WTC11 (cell line): ENCODE results near the gene HERC2. TPM values are rescaled to one million over a fixed set of nuclear protein-coding genes. Genes with fewer than 3 reads are reported as not detected.
A peak's percentile ranks its signal among the peaks of the same experiment; 100 is the strongest.

Experiments
- ATAC-seq: fragments of 200-7000 bp; cut with Tn5 transposase; 2 replicates; pipeline ENCODE4 v1.10.0; 2021; ENCODE audit warnings: mild to moderate bottlenecking, moderate library complexity
- CTCF ChIA-PET: fragments of 300-600 bp; sonication (Branson Sonifier 250); formaldehyde crosslinking; loops from one replicate; lab custom pipeline; 2021; ENCODE audit warnings: antibody characterized with exemption; lab: Charles Lee
- POLR2A ChIA-PET: fragments of 350-600 bp; sonication (Branson Sonifier 250); formaldehyde crosslinking; loops from one replicate; lab custom pipeline; 2021; ENCODE audit warnings: antibody characterized with exemption; lab: Charles Lee
- DNase-seq: peaks from one replicate; pipeline ENCODE4 v3.0.0; 2021; ENCODE audit warnings: low spot score
- H3K27ac Mint-ChIP-seq: 2 replicates; pipeline ENCODE4 v1.8.0; 2021; ENCODE audit warnings: mixed read lengths
- H3K27me3 Mint-ChIP-seq: 2 replicates; pipeline ENCODE4 v1.8.0; 2021; ENCODE audit warnings: low read depth, mild to moderate bottlenecking, moderate library complexity, mixed read lengths
- H3K36me3 Mint-ChIP-seq: 2 replicates; pipeline ENCODE4 v1.8.0; 2021; ENCODE audit warnings: mixed read lengths
- H3K4me1 Mint-ChIP-seq: 2 replicates; pipeline ENCODE4 v1.8.0; 2022; ENCODE audit warnings: mixed read lengths
- H3K4me3 Mint-ChIP-seq: 2 replicates; pipeline ENCODE4 v1.8.0; 2021; ENCODE audit warnings: mild to moderate bottlenecking, moderate library complexity, mixed read lengths
- H3K9me3 Mint-ChIP-seq: 2 replicates; pipeline ENCODE4 v1.8.0; 2021; ENCODE audit warnings: mixed read lengths
- CREM ChIP-seq: sonication (generic); formaldehyde crosslinking; IDR thresholded peaks from 2 replicates; pipeline ENCODE4 v1.8.1; 2022; ENCODE audit warnings: mild to moderate bottlenecking, missing genetic modification reagents, moderate library complexity
- E2F1 ChIP-seq: sonication (generic); formaldehyde crosslinking; IDR thresholded peaks from 2 replicates; pipeline ENCODE4 v1.8.0; 2022; ENCODE audit warnings: mild to moderate bottlenecking, missing genetic modification reagents
- IRF2 ChIP-seq: sonication (generic); formaldehyde crosslinking; IDR thresholded peaks from 2 replicates; pipeline ENCODE4 v1.8.0; 2022; ENCODE audit warnings: low read depth, missing genetic modification reagents, borderline replicate concordance
- JAZF1 ChIP-seq: fragments of 250-450 bp; sonication (Bioruptor Pico); IDR thresholded peaks from 2 replicates; pipeline ENCODE4 v1.9.0; 2021; ENCODE audit warnings: moderate library complexity, mild to moderate bottlenecking, inconsistent platforms
- MXD4 ChIP-seq: fragments of 250-450 bp; sonication (Bioruptor Pico); IDR thresholded peaks from 2 replicates; pipeline ENCODE4 v1.8.0; 2021; ENCODE audit warnings: mild to moderate bottlenecking, moderate library complexity, borderline replicate concordance
- NR3C1 ChIP-seq: sonication (generic); formaldehyde crosslinking; conservative IDR thresholded peaks from 2 replicates; pipeline ENCODE4 v1.8.1; 2023; ENCODE audit warnings: low read depth, mild to moderate bottlenecking, missing genetic modification reagents
- PREB ChIP-seq: sonication (generic); formaldehyde crosslinking; IDR thresholded peaks from 2 replicates; pipeline ENCODE4 v1.8.1; 2022; ENCODE audit warnings: mild to moderate bottlenecking, missing genetic modification reagents, moderate library complexity, borderline replicate concordance
- RORB ChIP-seq: fragments of 250-450 bp; sonication (Bioruptor Pico); IDR thresholded peaks from 2 replicates; pipeline ENCODE4 v1.9.0; 2021; ENCODE audit warnings: mild to moderate bottlenecking
- SOX15 ChIP-seq: fragments of 250-450 bp; sonication (Bioruptor Pico); IDR thresholded peaks from 2 replicates; pipeline ENCODE4 v1.9.0; 2021; ENCODE audit warnings: mild to moderate bottlenecking
- ZNF138 ChIP-seq: sonication (generic); formaldehyde crosslinking; conservative IDR thresholded peaks from 2 replicates; pipeline ENCODE4 v1.8.1; 2022; ENCODE audit warnings: mild to moderate bottlenecking, moderate library complexity, missing genetic modification reagents
- ZNF425 ChIP-seq: fragments of 250-450 bp; sonication (Bioruptor Pico); conservative IDR thresholded peaks from 2 replicates; pipeline ENCODE4 v1.9.0; 2021; ENCODE audit warnings: mild to moderate bottlenecking
- total RNA-seq: library from RNA; stranded (reverse); gene quantifications from 3 replicates; pipeline ENCODE4 v1.2.3, GENCODE V29; 2021
- TF ChIP-seq, protein P1 (sequence below): sonication (generic); formaldehyde crosslinking; IDR thresholded peaks from 2 replicates; pipeline ENCODE4 v1.8.1; 2023; ENCODE audit warnings: mild to moderate bottlenecking, missing genetic modification reagents, borderline replicate concordance
- TF ChIP-seq, protein P2 (sequence below): sonication (generic); formaldehyde crosslinking; IDR thresholded peaks from 2 replicates; pipeline ENCODE4 v1.8.0; 2022; ENCODE audit warnings: mild to moderate bottlenecking, missing genetic modification reagents
- TF ChIP-seq, protein P3 (sequence below): fragments of 250-450 bp; sonication (Bioruptor Pico); IDR thresholded peaks from 2 replicates; pipeline ENCODE4 v1.8.0; 2021; ENCODE audit warnings: mild to moderate bottlenecking
- TF ChIP-seq, protein P4 (sequence below): sonication (generic); formaldehyde crosslinking; IDR thresholded peaks from 2 replicates; pipeline ENCODE4 v1.8.1; 2022; ENCODE audit warnings: missing genetic modification reagents, borderline replicate concordance

HERC2 gene
- total RNA-seq, 1 experiment from 2014 or later: 81.5 TPM

DNA sequence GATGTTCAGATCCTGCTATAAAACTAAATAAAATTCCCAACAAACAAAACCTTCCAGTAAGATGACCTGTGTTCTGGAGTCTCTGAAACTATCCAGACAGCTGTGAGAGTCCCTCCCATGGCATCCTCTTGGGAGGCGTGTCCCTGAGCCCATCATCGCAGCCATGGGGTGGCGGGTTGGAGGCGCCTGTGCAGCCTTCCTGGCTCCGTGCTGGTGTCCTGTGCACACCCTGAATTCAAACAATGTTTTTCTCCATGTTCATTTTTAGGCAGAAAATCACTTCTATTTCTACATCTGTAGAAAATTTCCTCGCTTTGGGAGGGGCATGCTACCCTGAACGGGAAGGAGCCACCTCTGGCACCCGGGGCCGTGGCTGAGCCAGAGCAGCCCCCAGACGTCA is 203.4 kb downstream of the HERC2 start (continued):
- no peak for TF ChIP-seq ZNF425 (CRISPR knock-in tag)
- TF ChIP-seq ZNF138 (CRISPR knock-in tag): no peak

- H3K27ac Mint-ChIP-seq: peak overlapping the region; percentile 57; the same call in 1 of the 2 replicates
- TF ChIP-seq, protein P1, sequence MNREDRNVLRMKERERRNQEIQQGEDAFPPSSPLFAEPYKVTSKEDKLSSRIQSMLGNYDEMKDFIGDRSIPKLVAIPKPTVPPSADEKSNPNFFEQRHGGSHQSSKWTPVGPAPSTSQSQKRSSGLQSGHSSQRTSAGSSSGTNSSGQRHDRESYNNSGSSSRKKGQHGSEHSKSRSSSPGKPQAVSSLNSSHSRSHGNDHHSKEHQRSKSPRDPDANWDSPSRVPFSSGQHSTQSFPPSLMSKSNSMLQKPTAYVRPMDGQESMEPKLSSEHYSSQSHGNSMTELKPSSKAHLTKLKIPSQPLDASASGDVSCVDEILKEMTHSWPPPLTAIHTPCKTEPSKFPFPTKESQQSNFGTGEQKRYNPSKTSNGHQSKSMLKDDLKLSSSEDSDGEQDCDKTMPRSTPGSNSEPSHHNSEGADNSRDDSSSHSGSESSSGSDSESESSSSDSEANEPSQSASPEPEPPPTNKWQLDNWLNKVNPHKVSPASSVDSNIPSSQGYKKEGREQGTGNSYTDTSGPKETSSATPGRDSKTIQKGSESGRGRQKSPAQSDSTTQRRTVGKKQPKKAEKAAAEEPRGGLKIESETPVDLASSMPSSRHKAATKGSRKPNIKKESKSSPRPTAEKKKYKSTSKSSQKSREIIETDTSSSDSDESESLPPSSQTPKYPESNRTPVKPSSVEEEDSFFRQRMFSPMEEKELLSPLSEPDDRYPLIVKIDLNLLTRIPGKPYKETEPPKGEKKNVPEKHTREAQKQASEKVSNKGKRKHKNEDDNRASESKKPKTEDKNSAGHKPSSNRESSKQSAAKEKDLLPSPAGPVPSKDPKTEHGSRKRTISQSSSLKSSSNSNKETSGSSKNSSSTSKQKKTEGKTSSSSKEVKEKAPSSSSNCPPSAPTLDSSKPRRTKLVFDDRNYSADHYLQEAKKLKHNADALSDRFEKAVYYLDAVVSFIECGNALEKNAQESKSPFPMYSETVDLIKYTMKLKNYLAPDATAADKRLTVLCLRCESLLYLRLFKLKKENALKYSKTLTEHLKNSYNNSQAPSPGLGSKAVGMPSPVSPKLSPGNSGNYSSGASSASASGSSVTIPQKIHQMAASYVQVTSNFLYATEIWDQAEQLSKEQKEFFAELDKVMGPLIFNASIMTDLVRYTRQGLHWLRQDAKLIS (CRISPR knock-in tag): no peak
- no peak for TF ChIP-seq SOX15 (CRISPR knock-in tag)
- TF ChIP-seq MXD4 (CRISPR knock-in tag): no peak
- TF ChIP-seq IRF2 (CRISPR knock-in tag): no peak
- TF ChIP-seq E2F1: no peak
- no peak for TF ChIP-seq RORB
- no peak for TF ChIP-seq NR3C1 (CRISPR knock-in tag)
- H3K27me3 Mint-ChIP-seq: no peaks in the 10 kb centered on the region
- peaks cover 71% of the 10 kb centered on the region for H3K36me3 Mint-ChIP-seq
- no peak overlapping the region for H3K4me3 Mint-ChIP-seq
- no peaks in the 10 kb centered on the region for H3K4me1 Mint-ChIP-seq
- no peak for DNase-seq
- ChIA-PET CTCF (interaction anchor here (1.8 kb wide), 1 partner anchor 8 kb away, joined by 6 read pairs; no protein-coding TSS in a partner anchor), POLR2A (no interaction called here)
- no peak for ATAC-seq
- no peaks in the 10 kb centered on the region for H3K9me3 Mint-ChIP-seq
Measured at GRCh38 chr15:28118083-28118482, 203.9 kb downstream of the HERC2 start.

- Mint-ChIP-seq H3K4me1 (no peaks in the 10 kb centered on the region), H3K36me3 (peaks cover 73% of the 10 kb centered on the region), H3K9me3 (no peaks in the 10 kb centered on the region), H3K27me3 (no peaks in the 10 kb centered on the region), H3K27ac (peak overlapping the region; percentile 10; the same call in 1 of the 2 replicates), H3K4me3 (no peak overlapping the region)
- ChIA-PET POLR2A (no interaction called here), CTCF (interaction anchor here (1.8 kb wide), 1 partner anchor 9 kb away, joined by 6 read pairs; no protein-coding TSS in a partner anchor)
- ATAC-seq (no peak), DNase-seq (no peak)
- TF ChIP-seq, protein P2, sequence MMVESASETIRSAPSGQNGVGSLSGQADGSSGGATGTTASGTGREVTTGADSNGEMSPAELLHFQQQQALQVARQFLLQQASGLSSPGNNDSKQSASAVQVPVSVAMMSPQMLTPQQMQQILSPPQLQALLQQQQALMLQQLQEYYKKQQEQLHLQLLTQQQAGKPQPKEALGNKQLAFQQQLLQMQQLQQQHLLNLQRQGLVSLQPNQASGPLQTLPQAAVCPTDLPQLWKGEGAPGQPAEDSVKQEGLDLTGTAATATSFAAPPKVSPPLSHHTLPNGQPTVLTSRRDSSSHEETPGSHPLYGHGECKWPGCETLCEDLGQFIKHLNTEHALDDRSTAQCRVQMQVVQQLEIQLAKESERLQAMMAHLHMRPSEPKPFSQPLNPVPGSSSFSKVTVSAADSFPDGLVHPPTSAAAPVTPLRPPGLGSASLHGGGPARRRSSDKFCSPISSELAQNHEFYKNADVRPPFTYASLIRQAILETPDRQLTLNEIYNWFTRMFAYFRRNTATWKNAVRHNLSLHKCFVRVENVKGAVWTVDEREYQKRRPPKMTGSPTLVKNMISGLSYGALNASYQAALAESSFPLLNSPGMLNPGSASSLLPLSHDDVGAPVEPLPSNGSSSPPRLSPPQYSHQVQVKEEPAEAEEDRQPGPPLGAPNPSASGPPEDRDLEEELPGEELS (CRISPR knock-in tag): no peak
- TF ChIP-seq E2F1 (no peak), MXD4 (CRISPR knock-in tag) (no peak), CREM (no peak), PREB (CRISPR knock-in tag) (no peak), SOX15 (CRISPR knock-in tag) (no peak), JAZF1 (CRISPR knock-in tag) (no peak)
- TF ChIP-seq, protein P3, sequence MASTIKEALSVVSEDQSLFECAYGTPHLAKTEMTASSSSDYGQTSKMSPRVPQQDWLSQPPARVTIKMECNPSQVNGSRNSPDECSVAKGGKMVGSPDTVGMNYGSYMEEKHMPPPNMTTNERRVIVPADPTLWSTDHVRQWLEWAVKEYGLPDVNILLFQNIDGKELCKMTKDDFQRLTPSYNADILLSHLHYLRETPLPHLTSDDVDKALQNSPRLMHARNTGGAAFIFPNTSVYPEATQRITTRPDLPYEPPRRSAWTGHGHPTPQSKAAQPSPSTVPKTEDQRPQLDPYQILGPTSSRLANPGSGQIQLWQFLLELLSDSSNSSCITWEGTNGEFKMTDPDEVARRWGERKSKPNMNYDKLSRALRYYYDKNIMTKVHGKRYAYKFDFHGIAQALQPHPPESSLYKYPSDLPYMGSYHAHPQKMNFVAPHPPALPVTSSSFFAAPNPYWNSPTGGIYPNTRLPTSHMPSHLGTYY (CRISPR knock-in tag): no peak
- TF ChIP-seq, protein P4, sequence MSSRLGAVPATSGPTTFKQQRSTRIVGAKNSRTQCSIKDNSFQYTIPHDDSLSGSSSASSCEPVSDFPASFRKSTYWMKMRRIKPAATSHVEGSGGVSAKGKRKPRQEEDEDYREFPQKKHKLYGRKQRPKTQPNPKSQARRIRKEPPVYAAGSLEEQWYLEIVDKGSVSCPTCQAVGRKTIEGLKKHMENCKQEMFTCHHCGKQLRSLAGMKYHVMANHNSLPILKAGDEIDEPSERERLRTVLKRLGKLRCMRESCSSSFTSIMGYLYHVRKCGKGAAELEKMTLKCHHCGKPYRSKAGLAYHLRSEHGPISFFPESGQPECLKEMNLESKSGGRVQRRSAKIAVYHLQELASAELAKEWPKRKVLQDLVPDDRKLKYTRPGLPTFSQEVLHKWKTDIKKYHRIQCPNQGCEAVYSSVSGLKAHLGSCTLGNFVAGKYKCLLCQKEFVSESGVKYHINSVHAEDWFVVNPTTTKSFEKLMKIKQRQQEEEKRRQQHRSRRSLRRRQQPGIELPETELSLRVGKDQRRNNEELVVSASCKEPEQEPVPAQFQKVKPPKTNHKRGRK (CRISPR knock-in tag): no peak
Measured at GRCh38 chr15:28117432-28117990, 204.5 kb downstream of the HERC2 start.
